GM12892 (cell line): ENCODE data around the gene BMPR1A.

Experiments
- POLR2A ChIP-seq: IDR thresholded peaks from 2 replicates; pipeline ENCODE4 v1.6.1; 2011; ENCODE audit warnings: low read depth, low read length, control low read depth
- POLR2AphosphoS5 ChIP-seq: IDR thresholded peaks from 2 replicates; pipeline ENCODE4 v1.6.1; 2011; ENCODE audit warnings: low read depth, low read length, control low read depth
- TAF1 ChIP-seq: IDR thresholded peaks from 2 replicates; pipeline ENCODE4 v1.6.1; 2011; ENCODE audit warnings: low read depth, mild to moderate bottlenecking, control low read depth, low read length, borderline replicate concordance

- TF ChIP-seq POLR2AphosphoS5, result no peak
- no peak for TF ChIP-seq POLR2A
- no peak for TF ChIP-seq TAF1
Observed at GRCh38 chr10:86851328-86852207, 95.1 kb downstream of the BMPR1A start.
